GM18520 (cell line): ENCODE results near the gene NOP53.
"Not testable (repeated sequence)": the region's sequence is repeated elsewhere in the genome, so short reads cannot be mapped to it uniquely, and the experiment has no call there.

Experiments used
- ATAC-seq: cut with Tn5 transposase; IDR thresholded peaks from one replicate; pipeline ENCODE4 v1.9.1; 2021; ENCODE audit not compliant: unreplicated experiment

Gene NOP53

DNA sequence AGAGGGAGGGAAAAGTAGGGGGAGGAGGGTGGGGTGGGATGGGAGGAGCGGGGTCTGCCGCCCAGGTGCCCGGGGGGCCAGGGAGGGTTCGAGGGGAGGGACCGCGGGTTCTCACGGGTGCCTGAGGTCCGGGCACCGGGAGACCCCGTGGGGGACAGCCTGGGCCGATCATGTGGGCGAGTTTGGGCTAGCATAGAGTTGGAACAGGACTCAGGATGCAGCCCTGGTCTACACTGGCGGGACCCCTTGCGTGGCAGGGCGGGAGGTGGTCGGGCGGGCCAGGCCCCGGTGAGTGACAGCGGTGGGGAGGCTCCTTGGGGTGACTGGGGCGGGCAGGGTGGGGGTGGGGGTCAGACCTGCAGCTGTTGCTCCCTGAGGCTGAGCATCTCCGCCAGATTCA is 57.8 kb downstream of the NOP53 start:
- not testable (repeated sequence) for ATAC-seq

GRCh38 chr19:47803671-47804070 is 58.3 kb downstream of the NOP53 start:
- not testable (repeated sequence) for ATAC-seq

- not testable (repeated sequence) for ATAC-seq
Measured at GRCh38 chr19:47804451-47804850, 59.1 kb downstream of the NOP53 start, which contains the start of gene TPRX1. TPRX1 (minus strand) TSS chr19:47804551; CDS start chr19:47804539, 12 bp downstream.

DNA sequence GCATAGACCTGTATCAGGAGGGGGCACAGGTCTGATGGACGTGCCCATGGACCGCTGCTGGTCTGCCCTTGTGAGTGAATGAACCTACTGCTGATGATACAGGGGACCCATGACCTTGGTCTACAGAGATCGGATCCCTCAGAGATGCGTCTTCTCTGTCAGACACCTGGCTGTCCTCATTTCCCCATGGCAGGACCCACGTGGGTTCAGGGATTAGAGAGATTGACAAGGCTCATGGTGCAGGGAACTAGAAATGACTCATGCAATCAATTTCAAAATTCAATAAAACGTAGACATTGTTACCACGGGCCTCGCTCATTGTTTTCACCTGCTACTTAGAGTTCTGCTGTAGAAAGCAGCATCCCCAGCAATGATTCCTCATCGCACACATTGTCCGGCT is 60.0 kb downstream of the NOP53 start:
- ATAC-seq = no peak

- no peak for ATAC-seq
Measured at GRCh38 chr19:47806435-47806834, 61.1 kb downstream of the NOP53 start.
